Measurements from ENCODE around the gene NECTIN1.

NECTIN1 gene

DNA sequence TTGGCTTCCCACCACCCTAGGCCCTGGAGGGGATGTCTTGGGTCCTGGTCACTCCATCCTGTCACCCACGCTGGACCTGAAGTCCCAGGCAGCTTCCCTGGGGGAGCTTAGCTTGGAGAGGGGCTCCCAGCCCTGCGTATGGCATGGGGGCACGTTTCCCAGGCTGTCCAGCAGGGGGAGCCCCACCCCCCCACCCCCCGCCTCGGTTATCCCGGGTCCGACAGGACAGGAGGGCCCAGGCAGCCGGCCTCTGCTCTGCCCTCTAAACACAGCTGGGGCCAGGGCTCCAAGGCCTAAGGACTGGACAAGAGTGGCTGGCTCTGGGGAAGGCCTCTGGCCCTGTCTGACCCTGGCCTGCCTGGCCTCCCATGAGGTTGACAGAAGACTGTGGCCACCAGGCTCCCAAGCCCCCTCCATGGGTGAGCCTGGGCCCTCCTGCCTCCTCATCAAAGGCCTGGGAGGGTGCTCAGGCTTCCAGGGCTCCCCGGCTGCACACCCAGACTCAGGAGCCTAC, 104.8 kb downstream of the NECTIN1 start:
- TF ChIP-seq, protein P1, sequence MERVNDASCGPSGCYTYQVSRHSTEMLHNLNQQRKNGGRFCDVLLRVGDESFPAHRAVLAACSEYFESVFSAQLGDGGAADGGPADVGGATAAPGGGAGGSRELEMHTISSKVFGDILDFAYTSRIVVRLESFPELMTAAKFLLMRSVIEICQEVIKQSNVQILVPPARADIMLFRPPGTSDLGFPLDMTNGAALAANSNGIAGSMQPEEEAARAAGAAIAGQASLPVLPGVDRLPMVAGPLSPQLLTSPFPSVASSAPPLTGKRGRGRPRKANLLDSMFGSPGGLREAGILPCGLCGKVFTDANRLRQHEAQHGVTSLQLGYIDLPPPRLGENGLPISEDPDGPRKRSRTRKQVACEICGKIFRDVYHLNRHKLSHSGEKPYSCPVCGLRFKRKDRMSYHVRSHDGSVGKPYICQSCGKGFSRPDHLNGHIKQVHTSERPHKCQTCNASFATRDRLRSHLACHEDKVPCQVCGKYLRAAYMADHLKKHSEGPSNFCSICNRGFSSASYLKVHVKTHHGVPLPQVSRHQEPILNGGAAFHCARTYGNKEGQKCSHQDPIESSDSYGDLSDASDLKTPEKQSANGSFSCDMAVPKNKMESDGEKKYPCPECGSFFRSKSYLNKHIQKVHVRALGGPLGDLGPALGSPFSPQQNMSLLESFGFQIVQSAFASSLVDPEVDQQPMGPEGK (CRISPR knock-in tag; IDR thresholded peaks at IDR 0.05; ENCODE audit: borderline replicate concordance): no peak
- TF ChIP-seq GLIS3 (CRISPR knock-in tag; IDR thresholded peaks at IDR 0.05) (no peak), CSDC2 (CRISPR knock-in tag; IDR thresholded peaks at IDR 0.05) (no peak), ESRRG (CRISPR knock-in tag; IDR thresholded peaks at IDR 0.05) (no peak), BACH2 (CRISPR knock-in tag; IDR thresholded peaks at IDR 0.05; ENCODE audit: borderline replicate concordance) (no peak), ARNTL (CRISPR knock-in tag; IDR thresholded peaks at IDR 0.05; ENCODE audit: borderline replicate concordance, low read depth) (no peak), ZFP30 (CRISPR knock-in tag; IDR thresholded peaks at IDR 0.05) (no peak), PPARA (CRISPR knock-in tag; IDR thresholded peaks at IDR 0.05; ENCODE audit: borderline replicate concordance) (no peak), ZC3H10 (CRISPR knock-in tag; IDR thresholded peaks at IDR 0.05) (no peak), TOX (CRISPR knock-in tag; IDR thresholded peaks at IDR 0.05; ENCODE audit: borderline replicate concordance) (no peak)
- TF ChIP-seq, protein P2, sequence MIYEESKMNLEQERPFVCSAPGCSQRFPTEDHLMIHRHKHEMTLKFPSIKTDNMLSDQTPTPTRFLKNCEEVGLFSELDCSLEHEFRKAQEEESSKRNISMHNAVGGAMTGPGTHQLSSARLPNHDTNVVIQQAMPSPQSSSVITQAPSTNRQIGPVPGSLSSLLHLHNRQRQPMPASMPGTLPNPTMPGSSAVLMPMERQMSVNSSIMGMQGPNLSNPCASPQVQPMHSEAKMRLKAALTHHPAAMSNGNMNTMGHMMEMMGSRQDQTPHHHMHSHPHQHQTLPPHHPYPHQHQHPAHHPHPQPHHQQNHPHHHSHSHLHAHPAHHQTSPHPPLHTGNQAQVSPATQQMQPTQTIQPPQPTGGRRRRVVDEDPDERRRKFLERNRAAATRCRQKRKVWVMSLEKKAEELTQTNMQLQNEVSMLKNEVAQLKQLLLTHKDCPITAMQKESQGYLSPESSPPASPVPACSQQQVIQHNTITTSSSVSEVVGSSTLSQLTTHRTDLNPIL (CRISPR knock-in tag; IDR thresholded peaks at IDR 0.05; ENCODE audit: low read depth): no peak
- TF ChIP-seq, protein P3, sequence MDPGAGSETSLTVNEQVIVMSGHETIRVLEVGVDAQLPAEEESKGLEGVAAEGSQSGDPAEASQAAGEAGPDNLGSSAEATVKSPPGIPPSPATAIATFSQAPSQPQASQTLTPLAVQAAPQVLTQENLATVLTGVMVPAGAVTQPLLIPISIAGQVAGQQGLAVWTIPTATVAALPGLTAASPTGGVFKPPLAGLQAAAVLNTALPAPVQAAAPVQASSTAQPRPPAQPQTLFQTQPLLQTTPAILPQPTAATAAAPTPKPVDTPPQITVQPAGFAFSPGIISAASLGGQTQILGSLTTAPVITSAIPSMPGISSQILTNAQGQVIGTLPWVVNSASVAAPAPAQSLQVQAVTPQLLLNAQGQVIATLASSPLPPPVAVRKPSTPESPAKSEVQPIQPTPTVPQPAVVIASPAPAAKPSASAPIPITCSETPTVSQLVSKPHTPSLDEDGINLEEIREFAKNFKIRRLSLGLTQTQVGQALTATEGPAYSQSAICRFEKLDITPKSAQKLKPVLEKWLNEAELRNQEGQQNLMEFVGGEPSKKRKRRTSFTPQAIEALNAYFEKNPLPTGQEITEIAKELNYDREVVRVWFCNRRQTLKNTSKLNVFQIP (CRISPR knock-in tag; IDR thresholded peaks at IDR 0.05; ENCODE audit: borderline replicate concordance, low read depth): no peak
- ATAC-seq: peak; percentile 51

DNA sequence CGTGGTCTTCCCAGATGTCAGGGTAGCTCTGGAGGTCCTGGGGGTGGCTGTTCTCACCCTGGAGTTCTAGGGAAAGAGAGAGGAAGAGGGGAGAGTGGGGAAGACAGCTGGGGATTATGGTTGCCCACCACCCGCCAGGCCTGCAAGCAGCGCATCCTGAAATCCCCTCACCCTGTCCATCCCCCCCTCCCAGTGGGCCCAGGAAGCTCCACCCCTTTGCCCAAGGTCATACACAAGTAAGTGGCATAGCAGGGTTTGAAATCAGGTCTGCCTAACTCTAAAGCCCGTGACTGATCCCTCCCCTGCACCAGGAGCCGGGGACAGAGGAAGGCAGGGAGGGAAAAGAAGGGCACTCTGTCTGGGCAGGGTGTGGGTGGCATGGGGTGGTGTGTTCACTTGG, 105.3 kb downstream of the NECTIN1 start:
- ATAC-seq: no peak
- TF ChIP-seq ZFP3 (CRISPR knock-in tag; IDR thresholded peaks at IDR 0.05) (no peak), ZNF565 (CRISPR knock-in tag; conservative IDR thresholded peaks at IDR 0.05; ENCODE audit: low read depth) (no peak), ISL1 (CRISPR knock-in tag; IDR thresholded peaks at IDR 0.05) (no peak), GLIS3 (CRISPR knock-in tag; IDR thresholded peaks at IDR 0.05) (no peak), TCF4 (CRISPR knock-in tag; IDR thresholded peaks at IDR 0.05; ENCODE audit: borderline replicate concordance) (no peak), BACH2 (CRISPR knock-in tag; IDR thresholded peaks at IDR 0.05; ENCODE audit: borderline replicate concordance) (no peak), OSR1 (CRISPR knock-in tag; IDR thresholded peaks at IDR 0.05) (no peak), RARB (CRISPR knock-in tag; IDR thresholded peaks at IDR 0.05) (no peak), ZC3H10 (CRISPR knock-in tag; IDR thresholded peaks at IDR 0.05) (no peak)
- TF ChIP-seq, protein P3 (CRISPR knock-in tag; IDR thresholded peaks at IDR 0.05; ENCODE audit: borderline replicate concordance, low read depth): no peak
- TF ChIP-seq, protein P2 (CRISPR knock-in tag; IDR thresholded peaks at IDR 0.05; ENCODE audit: low read depth): no peak

DNA sequence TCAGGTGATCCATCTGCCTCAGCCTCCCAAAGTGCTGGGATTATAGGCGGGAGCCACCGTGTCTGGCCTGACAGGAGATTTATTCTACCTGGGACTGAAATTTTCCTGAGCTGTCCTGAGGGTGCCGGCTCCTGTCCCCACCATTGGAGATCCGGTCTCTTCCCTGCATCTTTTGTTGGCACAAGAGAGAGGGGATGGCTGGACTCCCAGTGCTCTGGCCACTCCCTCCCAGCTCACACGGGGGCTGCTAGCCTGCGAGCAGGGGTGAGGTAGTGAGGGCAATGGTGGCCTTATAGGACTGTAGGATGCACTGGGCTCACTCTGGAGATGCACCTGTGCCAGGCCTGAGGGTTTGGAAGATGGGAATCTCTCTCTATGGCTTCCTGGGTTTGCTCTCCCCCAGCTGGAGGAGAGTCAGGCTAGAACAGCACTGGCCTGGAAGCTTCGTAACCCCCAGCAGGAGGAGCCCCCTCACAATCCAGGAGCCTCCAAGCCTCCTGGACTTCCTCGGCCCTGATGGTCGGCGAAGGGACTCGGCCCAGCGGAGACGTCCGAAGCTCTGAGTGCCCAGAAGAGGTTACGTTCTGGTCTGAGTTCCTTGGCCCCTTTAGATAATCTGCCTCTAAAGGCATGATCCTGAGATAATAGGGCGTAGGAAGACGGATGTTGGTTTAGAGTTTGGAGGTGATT, 106.4 kb downstream of the NECTIN1 start:
- TF ChIP-seq ZNF565 (CRISPR knock-in tag; conservative IDR thresholded peaks at IDR 0.05; ENCODE audit: low read depth) (no peak), TOX (CRISPR knock-in tag; IDR thresholded peaks at IDR 0.05; ENCODE audit: borderline replicate concordance) (no peak), ESRRG (CRISPR knock-in tag; IDR thresholded peaks at IDR 0.05) (no peak), ZFP3 (CRISPR knock-in tag; IDR thresholded peaks at IDR 0.05) (no peak), OSR1 (CRISPR knock-in tag; IDR thresholded peaks at IDR 0.05) (no peak), GLIS3 (CRISPR knock-in tag; IDR thresholded peaks at IDR 0.05) (no peak), ZNF8 (CRISPR knock-in tag; IDR thresholded peaks at IDR 0.05) (no peak), RARB (CRISPR knock-in tag; IDR thresholded peaks at IDR 0.05) (no peak), PPARA (CRISPR knock-in tag; IDR thresholded peaks at IDR 0.05; ENCODE audit: borderline replicate concordance) (no peak)
- ATAC-seq: no peak

Measured in SK-N-SH treated with all-trans-retinoic acid at 6 μM for 48 hours (cell line).